IPS-18c (cell line): ENCODE results near the gene ADAMTS15.

Experiments used
- H3K4me3 ChIP-seq: 2 replicates; pipeline ENCODE4 v1.7.0; 2013; ENCODE audit warnings: low read depth, mild to moderate bottlenecking, low read length, moderate library complexity; ENCODE audit not compliant: insufficient read depth
- H3K9me3 ChIP-seq: one replicate; pipeline ENCODE4 v1.6.1; 2013; ENCODE audit warnings: mild to moderate bottlenecking, low read length, moderate library complexity; ENCODE audit not compliant: control insufficient read depth, insufficient read depth

The ADAMTS15 gene

DNA sequence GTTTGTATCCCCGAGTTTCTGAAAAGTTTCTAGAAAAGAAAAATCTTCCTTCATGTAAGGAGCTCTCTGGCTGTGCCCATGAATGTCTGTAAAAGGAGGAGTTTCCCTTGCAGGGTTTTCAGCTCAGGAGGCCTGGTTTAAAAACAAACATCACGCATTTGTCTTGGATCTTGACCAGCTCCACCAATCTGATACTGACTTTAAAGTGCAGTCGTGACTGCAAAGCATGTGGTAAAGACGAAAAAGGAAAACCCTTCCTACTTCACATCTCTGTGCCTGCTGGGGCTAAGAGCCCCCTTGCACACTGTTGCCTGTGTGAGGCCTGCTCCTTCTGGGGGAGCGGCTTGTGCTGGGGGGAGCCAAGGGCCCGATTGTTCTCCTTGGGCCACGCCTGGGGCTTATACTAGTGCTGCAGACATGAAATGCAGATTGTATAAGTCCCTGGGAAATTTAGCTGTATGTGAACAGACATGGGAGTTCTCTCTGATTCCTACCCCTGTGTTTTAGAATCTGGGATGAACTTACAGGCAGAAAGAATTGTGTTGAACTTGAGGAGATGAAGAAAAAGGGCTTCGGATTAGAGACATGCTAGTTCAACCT lies 62.1 kb downstream of the ADAMTS15 start:
- peaks cover 8% of the 10 kb centered on the region for H3K9me3 ChIP-seq
- no peak overlapping the region for H3K4me3 ChIP-seq

DNA sequence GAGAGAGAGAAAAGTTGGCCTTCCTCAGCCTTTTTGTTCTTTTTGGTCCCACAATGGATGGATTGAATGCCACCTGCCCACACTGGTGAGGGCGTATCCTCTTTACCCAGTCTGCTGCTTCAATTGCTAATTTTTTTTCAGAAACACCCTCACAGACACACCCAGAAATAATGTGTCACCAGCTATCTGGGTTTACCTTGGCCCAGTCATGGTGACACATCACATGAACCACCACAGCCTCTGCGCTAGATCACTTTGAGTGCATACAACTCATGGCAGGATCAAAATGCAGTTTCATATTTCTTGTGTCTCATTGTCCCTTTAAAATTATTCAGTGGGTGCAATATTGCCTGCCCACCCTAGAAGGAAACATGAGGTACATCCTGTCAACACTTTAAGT lies 63.3 kb downstream of the ADAMTS15 start:
- H3K9me3 ChIP-seq, result peaks cover 9% of the 10 kb centered on the region
- no peak overlapping the region for H3K4me3 ChIP-seq

DNA sequence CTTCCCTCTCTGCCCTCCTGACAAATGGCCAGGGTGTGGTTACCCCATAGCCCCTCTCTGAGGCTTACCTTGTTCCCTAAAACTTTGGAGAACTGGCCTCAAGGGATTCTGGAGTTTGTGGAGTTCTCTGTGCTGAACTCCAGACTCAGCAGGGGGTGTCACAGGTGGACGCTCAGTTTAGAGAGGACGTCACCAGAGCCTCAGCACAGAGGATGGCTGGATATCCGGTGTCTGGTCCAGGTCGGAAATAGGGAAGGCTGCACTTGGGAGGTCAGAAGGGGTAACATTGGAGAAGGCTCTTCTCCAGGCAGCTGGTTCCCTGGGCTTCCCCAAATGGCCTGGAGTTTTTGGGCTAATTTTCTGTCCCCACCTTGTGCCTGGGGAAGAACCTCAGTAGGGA lies 64.2 kb downstream of the ADAMTS15 start:
- Histone ChIP-seq H3K4me3 (no peak overlapping the region), H3K9me3 (peaks cover 5% of the 10 kb centered on the region)

DNA sequence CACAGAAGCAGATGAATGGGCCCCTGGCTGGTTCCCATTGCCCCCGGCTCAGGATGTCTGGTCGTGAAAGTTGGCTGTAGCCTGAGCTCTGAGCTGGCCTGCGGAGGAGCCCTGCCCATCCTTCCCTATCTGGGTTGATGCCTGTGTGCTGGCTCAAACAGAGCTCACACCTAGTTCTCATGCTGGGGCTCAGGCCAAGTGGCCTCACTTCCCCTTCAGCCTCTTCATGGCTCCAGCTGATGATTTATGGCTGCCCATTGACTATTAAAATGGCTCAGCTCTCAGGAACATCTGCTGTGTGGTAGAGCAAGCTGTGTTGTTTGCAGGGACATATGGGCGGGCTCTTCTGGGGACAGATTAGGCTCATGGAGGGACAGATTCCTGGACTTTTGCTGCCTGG lies 64.7 kb downstream of the ADAMTS15 start:
- Histone ChIP-seq H3K4me3 (no peak overlapping the region), H3K9me3 (peaks cover 2% of the 10 kb centered on the region)

DNA sequence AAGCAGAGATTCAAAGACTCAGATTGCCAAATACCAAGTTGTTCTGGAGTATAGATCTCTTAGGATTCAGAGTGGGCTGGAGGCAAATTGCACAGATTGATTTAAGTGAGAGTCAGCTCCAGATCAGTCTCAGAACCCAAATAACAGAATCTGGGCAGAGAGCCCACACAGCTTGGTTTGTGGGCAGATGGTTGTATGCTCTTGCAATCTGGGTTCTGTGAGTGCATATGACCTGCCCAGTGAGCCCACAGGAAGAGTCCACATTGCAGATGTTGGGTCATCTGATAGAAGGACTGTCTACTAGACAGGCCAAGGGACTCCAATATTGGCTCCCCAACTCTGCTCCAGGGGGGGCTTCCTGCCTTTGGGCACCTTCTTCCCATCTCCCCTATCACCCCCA lies 65.9 kb downstream of the ADAMTS15 start:
- H3K9me3 ChIP-seq, result peaks cover 2% of the 10 kb centered on the region
- no peak overlapping the region for H3K4me3 ChIP-seq

DNA sequence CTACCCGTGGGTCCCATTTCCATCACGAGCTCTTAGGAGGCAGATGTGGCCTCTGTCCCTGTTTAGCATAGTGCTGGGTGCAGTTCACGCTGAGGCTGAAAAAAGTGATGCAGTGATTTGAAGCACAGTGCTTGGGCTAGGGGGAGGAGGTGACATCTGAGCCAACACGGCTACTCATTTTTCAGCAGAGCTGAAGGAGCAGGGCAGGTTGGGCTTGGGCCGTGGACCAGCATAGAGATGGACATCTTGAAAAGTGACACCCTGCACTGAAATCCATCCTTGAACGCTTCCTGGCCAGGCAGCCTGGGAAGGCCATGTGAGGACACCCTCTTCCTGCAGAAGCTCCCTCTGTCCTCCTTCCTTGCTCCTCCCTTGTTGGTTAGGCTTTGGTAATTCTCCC lies 66.4 kb downstream of the ADAMTS15 start:
- H3K9me3 ChIP-seq, result peaks cover 2% of the 10 kb centered on the region
- H3K4me3 ChIP-seq, result no peak overlapping the region

DNA sequence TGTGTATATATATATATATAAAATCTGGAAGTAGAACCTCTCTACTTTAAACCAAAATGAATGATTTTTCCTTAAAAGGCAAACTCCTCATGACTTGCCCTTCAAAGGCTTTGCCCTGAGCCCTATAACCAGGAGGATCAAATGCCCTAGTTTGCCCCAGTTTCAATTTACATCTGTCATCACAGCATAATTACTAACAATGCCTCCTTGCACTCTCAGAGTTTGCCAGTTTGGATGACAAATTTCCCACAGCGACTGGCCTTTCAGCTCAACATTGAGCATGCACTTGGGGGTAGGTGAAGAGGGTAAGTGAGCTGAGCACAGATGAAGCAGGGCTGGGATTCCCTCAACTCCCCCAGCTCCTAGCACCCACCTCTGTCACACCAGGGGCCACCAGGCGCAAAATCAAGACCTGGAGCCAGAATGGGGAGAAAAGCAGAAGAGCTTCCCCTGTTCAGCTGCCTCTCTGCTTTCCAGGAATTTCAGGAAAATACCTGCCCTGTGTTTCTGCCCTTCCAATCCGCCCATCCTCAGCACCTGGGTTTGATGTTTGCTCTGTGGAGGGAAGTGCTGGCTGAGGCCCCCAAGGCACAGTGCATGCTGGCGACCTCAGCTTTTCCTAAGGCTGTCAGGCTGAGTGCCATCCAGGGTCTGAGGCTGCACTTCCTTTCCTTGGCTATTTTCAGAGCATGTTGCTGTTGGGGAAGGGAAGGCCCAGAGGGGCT lies 67.5 kb downstream of the ADAMTS15 start:
- Histone ChIP-seq H3K4me3 (no peak overlapping the region), H3K9me3 (peaks cover 2% of the 10 kb centered on the region)

DNA sequence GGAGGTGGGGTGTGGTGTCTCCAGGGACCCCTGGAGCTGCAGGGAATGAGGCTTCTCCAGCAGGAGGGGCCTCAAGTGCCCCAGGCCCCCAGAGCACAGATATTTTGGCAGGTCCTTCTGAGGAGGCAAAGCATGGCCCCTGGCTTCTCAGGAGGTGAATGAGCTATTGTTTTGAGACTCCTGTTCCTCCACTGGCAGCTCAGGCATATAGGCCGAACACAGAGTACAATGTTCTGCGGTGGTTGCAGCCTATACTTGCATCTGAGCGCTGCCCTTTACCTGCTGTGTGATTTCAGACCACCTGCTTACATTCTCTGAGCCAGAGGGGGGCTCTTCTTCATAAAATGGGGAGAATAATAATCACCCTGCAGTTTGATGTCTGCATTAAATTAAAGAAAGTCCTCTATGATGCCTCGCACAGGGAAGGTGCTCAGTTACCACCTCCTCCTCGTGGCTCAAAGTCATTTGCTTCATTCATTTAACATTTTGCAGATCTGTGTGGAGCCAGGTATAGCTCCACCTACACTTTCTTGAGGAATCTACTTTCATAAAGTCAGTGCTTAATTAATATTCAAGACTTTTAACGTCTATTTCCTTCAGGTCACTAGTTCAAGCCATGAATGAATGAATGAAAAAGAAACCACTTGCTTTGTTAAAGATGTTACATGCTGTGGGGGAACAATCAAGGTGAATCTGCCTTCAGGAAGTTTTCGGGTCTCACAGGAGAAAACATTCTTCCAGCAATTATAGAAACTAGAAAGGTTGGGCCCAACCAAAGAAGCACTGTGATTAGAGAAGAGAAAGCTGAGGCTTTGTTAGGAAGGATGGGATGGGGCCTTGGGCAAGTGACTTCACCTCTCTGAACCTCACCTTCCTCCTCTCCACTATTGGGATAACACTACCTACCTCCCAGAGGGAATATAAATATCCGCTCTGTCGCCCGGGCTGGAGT lies 68.4 kb downstream of the ADAMTS15 start:
- peaks cover 2% of the 10 kb centered on the region for H3K9me3 ChIP-seq
- no peak overlapping the region for H3K4me3 ChIP-seq

DNA sequence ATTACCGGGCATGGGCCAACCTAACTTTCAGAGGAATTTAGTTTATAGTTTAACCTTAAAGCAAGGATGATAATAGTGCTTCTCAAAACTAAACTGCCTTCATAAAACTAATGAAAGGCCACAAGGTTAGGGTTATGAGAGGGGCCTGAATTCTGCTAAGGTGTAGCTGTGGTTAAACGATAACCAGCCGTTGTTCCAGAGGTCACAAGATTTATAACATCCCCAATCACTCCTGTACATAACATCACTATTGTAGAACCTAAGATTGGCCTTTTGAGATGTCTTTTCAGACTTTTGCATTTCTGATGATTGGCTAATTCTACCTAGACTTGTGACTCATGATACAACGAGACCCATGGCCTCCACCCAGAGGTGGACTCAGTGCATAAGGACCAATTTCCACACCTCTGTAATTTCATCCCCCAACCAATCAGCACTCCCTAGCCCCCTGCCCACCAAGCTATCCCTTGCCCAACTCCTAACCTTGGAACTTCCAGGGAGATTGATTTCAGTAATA lies 69.8 kb downstream of the ADAMTS15 start:
- Histone ChIP-seq H3K4me3 (no peak overlapping the region), H3K9me3 (peaks cover 2% of the 10 kb centered on the region)

DNA sequence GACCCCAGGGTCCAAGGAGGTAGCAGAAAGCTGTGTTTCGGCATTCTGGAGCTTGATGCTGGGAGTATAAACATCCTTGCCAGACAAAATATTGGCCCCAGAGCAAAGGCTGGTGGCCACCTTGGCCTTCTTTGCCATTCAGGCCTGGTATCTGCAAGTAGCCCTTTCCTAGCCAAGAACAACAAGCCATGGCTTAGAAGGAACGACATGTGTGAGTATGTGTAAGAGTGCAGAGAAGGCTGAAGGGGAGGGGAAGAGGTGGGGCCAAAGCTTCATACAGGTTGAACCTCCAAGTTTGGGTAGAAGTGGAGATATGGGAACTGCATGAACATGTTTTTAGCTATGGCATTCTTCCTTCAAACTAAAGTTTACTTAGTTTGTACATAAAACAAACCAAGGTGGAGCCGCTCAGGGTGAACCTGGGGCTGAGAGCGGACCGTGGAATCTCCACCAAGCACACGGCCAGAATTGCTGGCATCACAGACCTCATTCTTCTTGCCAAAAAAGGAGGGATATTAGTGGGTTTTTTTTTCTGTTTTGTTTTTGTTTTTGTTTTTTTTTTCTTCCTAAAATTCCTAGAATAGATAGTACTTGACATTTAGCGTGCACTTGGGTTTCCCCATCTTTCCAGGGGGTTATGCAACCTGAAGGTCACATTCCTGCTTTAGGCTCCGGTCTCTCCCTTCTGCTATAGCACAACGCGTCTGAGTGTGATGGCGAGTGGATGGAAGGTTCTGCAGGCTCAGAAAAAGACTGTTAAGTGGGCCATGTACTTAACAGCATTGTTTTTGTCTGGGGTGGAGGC lies 70.9 kb downstream of the ADAMTS15 start:
- peaks cover 2% of the 10 kb centered on the region for H3K9me3 ChIP-seq
- H3K4me3 ChIP-seq, result no peak overlapping the region

DNA sequence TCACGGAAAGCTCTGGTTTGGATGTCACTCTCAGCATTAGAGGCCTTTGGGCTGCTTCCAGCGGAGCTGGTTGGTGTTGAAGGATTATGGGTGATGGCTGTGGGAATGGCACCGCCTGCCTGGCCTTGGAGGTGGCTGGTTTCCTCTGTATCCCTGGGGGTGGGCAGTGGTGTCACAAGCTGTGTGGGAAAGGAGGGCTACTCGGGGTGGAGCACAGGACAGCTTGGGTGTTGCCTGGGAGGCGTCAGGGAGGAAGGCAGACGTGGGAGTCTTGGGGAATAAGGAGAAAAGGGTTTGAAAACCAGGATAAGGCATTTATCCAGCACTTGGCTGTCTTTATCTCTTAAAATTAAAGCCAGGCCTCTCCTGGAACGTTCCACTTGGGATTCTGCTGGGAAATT lies 71.8 kb downstream of the ADAMTS15 start:
- H3K9me3 ChIP-seq, result peaks cover 2% of the 10 kb centered on the region
- no peak overlapping the region for H3K4me3 ChIP-seq

DNA sequence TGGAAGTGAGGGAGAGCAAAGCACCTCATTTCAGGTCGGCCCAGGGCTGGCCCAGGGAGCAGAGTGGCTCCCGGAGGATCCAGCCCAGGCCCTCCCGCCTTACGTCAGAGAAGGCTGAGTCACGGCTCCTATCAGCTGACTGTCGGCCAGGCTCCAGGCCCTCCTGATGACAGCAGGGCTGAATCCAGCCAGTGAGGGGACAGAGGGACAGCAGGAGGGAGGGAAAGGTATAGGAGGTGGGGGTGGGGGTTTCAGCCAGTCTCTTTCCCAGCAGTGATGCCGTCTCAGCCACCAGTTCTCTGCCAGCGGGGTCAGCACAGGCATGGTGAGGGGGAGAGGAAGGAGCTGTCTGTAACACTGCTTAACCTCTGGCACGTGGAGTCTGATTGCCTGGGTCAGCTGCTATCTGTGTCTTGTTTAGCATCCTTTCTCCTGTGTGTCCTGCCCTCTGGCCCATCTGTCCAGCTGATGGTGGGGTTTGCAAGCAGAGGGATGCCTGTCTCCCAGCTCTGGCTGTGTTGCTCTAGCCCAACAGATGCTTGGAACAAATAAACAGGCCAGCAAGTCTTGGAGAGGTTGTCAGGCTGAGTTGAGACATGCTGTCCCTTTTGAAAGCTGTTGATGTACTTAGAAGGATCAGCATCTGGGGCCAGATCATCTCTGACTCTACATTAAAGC lies 74.0 kb downstream of the ADAMTS15 start:
- Histone ChIP-seq H3K9me3 (no peaks in the 10 kb centered on the region), H3K4me3 (no peak overlapping the region; the same call in 1 of the 2 replicates)

DNA sequence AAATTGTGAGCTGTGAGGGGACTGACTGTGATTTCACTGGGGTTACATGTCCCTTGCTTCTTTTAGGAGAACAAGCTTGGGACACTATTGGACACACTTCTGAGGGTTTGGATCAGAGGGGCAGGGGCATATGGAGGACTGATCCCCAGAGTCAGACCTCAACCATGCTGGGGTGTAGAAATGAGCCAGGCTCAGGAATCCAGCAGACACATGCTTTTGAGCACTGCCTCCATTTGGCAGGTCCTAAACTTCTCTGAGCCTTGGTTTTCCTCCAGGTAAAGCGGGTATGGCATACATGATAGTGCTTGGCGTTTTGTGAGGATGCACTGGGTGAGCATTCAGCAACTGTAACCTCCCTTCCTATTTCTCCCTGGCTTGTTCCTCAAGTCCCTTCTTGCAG lies 74.7 kb downstream of the ADAMTS15 start:
- Histone ChIP-seq H3K9me3 (no peaks in the 10 kb centered on the region), H3K4me3 (no peak overlapping the region)

DNA sequence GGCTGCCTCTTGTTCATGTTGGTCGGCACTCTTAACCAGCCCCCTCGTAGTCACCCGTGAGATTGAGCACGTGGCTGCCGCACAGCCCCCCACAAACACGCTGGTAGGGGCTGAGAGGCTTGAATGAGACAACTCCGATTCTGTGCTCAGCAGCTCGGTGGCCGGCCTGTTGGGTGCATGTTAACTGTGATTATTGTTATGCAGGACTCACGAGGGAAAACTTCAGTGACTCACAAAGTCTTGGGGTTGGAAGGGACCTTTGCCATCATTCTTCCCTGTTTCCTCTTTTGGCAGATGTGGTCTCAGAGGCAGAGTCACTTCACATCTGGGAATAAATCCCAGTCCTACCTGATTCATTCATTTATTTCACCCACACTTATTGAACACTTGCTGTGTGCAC lies 75.2 kb downstream of the ADAMTS15 start:
- Histone ChIP-seq H3K4me3 (no peak overlapping the region), H3K9me3 (no peaks in the 10 kb centered on the region)

DNA sequence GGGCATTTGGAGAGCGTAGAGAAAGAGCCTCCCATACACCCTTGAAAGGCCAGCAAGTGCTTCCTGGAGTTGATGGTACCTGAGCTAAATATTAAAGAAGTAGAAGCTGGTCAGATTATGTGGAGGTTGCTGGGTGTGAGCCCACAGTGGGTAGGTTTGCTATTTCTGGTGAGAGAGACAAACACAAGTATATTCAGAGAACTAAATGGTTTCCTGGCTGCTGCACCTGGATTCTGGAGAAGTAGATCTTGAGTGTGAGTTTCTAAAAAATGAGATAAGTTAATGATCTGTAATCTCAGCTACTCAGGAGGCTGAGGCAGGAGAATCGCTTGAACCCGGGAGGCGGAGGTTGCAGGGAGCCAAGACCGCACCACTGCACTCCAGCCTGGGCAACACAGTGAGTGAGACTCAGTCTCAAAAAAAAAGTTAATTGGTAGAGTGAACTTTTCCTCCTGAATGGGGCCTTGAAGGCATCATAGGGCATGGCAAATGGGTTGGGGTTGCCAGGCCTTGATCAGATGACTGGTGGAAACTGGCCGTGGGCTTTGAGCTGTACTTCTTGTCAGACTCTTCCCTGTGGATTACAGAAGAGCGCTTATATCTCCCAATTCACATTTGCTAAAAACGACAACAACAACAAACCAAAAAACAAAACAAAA lies 75.8 kb downstream of the ADAMTS15 start:
- Histone ChIP-seq H3K4me3 (no peak overlapping the region), H3K9me3 (no peaks in the 10 kb centered on the region)

DNA sequence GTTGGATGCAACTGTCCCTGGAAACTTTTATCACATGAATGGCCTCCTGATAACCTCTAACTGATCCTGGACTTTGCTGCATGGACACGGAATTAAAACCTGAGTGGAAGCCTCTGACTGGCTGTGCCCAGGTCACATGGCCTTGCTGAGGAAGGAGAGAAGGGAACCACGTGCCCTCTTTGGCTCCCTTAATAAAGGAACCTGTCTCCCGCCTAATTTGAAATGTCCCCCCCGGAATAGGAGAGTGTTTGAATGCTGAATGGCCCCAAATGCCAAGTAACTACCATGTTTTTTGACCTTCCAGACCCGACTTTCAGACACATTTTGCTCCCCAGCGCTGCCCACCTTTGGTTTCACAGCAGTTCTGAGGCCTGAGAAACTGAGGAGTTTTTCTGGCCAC lies 76.9 kb downstream of the ADAMTS15 start:
- H3K9me3 ChIP-seq, result no peaks in the 10 kb centered on the region
- no peak overlapping the region for H3K4me3 ChIP-seq
